CD4-positive, alpha-beta T cell treated with Interleukin-21 for 1 hour (primary cell): ENCODE measurements around the gene HDAC4.

ENCODE experiments used
- DNase-seq: peaks from one replicate; pipeline ENCODE4 v3.0.0-alpha.2; 2020

HDAC4 gene

GRCh38 chr2:239425631-239426030 is 24.8 kb upstream of the HDAC4 start:
- DNase-seq, result no peak

- DNase-seq, result no peak
Observed at GRCh38 chr2:239424337-239425045, 23.7 kb upstream of the HDAC4 start.

GRCh38 chr2:239423551-239423950 is 22.7 kb upstream of the HDAC4 start:
- no peak for DNase-seq

- no peak for DNase-seq
Observed at GRCh38 chr2:239421851-239422250, 21.0 kb upstream of the HDAC4 start.

GRCh38 chr2:239420082-239420481 is 19.3 kb upstream of the HDAC4 start:
- no peak for DNase-seq

- no peak for DNase-seq
Observed at GRCh38 chr2:239418918-239419317, 18.1 kb upstream of the HDAC4 start.

- peak; percentile 13 for DNase-seq
Observed at GRCh38 chr2:239412905-239413603, 12.2 kb upstream of the HDAC4 start.

- no peak for DNase-seq
Observed at GRCh38 chr2:239411549-239412319, 10.9 kb upstream of the HDAC4 start.

GRCh38 chr2:239411117-239411516 is 10.3 kb upstream of the HDAC4 start:
- DNase-seq, result no peak

GRCh38 chr2:239409976-239410375 is 9.2 kb upstream of the HDAC4 start:
- no peak for DNase-seq

- DNase-seq, result no peak
Observed at GRCh38 chr2:239407112-239407511, 6.3 kb upstream of the HDAC4 start.

- DNase-seq, result no peak
Observed at GRCh38 chr2:239406316-239406995, 5.6 kb upstream of the HDAC4 start.

GRCh38 chr2:239405071-239405470 is 4.3 kb upstream of the HDAC4 start:
- DNase-seq, result no peak

- DNase-seq, result no peak
Observed at GRCh38 chr2:239402666-239403065, 1.8 kb upstream of the HDAC4 start.

- no peak for DNase-seq
Observed at GRCh38 chr2:239401881-239402233, 1.0 kb upstream of the HDAC4 start.

GRCh38 chr2:239401067-239401880 is 454 bp upstream of the HDAC4 start:
- peak; percentile 100 for DNase-seq

GRCh38 chr2:239399921-239400595 is 762 bp downstream of the HDAC4 start:
- DNase-seq, result peak; percentile 30

- peak; percentile 68 for DNase-seq
Observed at GRCh38 chr2:239399433-239399920, 1.3 kb downstream of the HDAC4 start.

GRCh38 chr2:239398521-239398921 is 2.3 kb downstream of the HDAC4 start:
- DNase-seq, result no peak

GRCh38 chr2:239397931-239398471 is 2.8 kb downstream of the HDAC4 start:
- DNase-seq, result no peak
